Measurements from ENCODE around the gene NR3C2.
"Not testable (repeated sequence)": the region's sequence is repeated elsewhere in the genome, so short reads cannot be mapped to it uniquely, and the experiment has no call there.

Gene NR3C2

DNA sequence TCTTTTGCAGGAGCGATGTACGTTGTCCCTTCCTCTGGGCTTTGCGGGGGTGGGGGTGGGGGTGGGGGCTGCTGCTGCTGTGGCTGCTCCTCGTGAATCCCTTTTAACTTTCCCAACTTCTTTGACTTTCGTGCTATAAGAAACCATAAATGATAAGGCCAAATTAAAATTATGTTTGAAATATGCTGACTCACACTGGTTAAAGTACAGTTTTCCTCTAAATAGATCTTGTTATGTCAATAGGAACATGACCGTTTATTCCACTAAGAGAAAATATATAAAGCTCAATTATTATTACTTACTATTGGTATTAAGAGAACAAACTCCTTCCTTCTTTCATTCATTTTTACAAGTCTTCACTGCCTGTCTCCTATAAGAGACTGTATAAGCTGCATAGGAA lies 287.4 kb downstream of the NR3C2 start:
- DNase-seq, result no peak

DNA sequence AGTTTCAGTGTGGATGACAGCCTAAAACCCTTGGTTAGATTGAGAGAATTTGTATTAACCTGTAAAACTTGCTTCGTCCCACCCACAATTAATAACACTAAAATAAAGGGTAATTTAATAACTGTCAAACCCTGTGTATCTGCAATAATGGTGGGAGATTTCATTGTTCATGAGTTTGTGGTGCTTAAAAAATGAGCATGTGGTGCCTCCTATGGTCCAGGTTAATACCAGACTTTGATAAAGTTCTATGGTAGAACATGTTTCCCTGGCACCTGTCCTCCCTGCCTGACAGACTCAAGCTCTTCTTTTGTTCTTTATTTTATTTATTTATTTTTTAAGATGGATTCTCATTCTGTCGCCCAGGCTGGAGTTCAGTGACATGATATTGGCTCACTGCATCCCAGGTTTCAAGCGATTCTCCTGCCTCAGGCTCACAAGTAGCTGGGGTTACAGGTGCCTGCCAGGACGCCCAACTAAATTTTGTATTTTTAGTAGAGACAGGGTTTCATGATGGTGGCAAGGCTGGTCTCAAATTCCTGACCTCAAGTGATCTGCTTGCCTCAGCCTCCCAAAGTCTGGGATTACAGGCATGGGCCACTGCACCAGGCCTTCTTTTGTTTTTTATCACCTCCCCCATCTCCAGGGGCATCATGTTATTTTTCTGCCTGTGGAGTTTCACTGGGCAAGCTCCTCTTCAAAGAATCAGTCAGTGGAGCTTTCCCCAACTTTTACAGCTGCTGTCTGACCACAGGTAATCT lies 289.2 kb downstream of the NR3C2 start:
- no peak for DNase-seq

- no peak for DNase-seq
Measured at GRCh38 chr4:148151806-148152205, 290.4 kb downstream of the NR3C2 start.

DNA sequence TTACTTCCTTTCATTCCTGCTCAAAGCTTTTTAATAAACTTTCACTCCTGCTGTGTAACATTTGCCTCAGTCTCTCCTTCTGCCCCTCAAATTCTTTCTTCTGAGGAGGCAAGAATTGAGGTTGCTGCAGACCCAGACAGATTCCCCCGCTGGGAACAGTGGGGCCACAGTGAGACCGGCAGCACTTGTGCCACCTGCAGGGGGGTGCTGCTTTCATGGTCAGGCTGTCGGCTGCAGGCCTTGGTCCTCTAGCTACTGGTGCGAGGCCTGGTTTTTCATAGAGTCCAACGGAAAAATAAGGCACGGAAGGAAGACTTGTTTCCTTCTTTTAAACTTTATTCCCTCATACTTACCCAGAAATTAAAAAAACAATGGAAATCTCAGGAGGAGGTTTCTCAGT lies 296.7 kb downstream of the NR3C2 start:
- DNase-seq, result no peak

DNA sequence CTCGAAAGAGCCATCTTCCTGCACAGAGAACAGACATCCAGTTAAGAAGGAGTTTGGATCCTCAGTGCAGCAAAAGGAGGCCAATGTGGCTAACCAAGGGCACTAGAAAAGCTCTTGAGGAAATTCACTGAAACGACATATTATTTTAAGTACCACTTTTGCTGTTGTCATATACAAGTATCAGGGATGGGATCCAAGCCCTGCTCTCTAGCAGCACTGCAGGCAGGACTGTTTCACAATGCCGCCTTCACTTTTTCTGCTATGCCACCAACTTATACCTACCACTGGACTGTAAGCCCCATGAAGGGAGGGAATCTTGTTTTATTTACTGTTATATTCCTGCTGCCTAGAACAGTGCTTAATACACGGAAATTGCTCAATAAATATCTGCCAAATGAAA lies 299.0 kb downstream of the NR3C2 start:
- no peak for DNase-seq

DNA sequence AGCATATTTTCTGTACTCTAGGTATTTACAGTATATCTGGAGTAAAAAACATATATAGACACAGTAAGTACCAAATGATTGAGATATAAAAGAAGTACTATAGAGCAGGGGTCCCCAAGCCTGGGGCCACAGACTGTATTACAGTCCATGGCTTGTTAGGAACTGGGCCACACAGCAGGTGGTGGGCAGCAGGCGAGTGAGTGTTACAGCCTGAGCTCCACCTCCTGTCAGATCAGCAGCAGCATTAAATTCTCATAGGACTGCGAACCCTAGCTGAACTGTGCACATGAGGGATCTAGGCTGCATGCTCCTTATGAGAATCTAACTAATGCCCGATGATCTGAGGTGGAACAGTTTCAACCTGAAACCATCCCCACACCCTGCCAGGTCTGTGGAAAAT lies 300.7 kb downstream of the NR3C2 start:
- no peak for DNase-seq

GRCh38 chr4:148126825-148127224 lies 315.4 kb downstream of the NR3C2 start:
- no peak for DNase-seq

GRCh38 chr4:148124512-148124911 lies 317.7 kb downstream of the NR3C2 start:
- no peak for DNase-seq

DNA sequence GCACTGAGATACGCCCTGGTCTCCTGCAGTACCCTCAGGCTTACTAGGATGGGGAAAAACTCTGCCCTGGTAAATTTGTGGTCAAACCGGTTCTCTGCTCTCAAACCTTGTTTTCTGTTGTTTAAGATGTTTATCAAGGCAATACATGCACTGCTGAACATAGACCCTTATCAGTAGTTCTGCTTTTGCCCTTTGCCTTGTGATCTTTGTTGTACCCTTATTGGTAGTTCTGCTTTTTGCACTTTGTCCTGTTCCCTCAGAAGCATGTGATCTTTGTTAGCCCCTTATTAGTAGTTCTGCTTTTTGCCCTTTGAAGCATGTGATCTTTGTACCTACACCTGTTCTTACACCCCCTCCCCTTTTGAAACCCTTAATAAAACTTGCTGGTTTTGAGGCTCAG lies 319.1 kb downstream of the NR3C2 start:
- not testable (repeated sequence) for DNase-seq

DNA sequence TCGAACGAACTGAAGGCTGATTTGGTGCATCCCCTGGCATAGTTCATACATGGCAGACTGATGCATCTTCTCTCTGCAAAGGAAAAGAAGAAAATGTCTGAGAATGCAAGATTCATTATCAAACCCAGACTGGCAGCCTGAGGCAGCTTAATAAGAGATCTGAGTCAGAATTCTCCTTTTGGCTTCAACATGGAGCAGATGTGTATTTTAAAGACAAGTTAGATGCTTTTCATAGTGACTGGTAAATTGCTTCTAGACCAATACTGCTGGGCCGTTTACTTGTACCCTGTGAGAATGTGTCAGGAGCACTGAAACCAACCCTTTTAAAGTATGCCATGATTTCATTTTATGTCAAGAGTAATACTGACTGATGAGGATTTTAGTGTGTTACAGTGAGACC lies 322.0 kb downstream of the NR3C2 start:
- no peak for DNase-seq

GRCh38 chr4:148118633-148119032 lies 323.6 kb downstream of the NR3C2 start:
- DNase-seq, result no peak

DNA sequence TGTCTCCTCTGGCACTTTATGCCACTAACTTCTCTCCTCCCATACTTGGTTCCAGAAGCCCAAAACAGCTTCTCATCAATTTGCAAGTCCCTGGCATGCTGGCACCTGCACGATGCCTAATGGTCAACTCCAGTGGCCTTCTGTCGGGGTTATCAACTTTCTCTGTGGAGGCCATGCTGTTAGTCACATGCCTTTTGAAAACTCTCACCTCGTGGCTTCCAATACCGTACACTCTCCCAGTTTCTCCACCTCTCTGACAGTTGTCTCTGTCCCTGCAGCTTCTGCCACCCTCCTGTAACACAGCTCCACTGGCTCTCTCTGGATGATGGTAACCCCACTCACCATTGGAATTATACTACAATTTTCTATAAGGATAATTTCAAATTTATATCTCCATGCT lies 324.0 kb downstream of the NR3C2 start:
- DNase-seq, result no peak

DNA sequence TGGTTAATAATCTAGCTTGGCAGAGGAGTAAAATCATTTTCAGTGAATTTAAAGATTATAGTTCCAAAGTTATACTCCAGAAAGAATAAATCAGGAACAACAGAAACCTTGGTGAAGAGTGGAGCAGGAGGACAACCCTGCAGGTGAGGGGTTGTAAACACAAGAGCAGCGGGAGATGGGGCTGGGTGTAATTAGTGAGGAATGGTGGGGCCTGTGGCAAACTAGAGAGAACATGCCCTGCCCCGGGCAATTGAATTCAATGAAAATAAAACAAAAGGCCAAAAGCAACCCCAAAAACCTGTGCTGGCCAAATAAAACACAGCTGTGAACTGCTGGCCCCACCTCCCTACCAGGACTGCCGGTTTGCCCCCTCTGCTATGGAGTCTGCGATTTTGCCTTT lies 325.2 kb downstream of the NR3C2 start:
- no peak for DNase-seq

- DNase-seq, result no peak
Measured at GRCh38 chr4:148116264-148116663, 325.9 kb downstream of the NR3C2 start.

DNA sequence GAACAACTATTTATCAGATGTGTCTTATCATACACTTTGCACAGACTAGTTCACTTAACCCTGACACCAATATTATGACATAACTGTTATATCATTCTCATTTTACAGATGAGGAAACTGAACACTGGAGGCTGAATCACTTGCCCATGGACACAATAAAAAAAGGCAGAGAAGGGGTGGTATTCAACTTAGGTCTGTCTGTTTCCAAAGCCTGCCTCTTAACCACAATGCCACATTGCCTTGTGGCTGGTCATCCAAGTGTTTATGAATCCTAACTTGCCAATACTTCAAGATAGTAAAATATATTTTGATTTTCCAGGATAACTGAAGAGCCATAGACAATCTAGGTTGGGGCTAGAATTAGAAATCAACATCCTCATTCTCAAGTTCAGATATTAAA lies 327.8 kb downstream of the NR3C2 start:
- DNase-seq, result no peak

GRCh38 chr4:148112231-148112982 lies 329.8 kb downstream of the NR3C2 start:
- DNase-seq, result no peak

DNA sequence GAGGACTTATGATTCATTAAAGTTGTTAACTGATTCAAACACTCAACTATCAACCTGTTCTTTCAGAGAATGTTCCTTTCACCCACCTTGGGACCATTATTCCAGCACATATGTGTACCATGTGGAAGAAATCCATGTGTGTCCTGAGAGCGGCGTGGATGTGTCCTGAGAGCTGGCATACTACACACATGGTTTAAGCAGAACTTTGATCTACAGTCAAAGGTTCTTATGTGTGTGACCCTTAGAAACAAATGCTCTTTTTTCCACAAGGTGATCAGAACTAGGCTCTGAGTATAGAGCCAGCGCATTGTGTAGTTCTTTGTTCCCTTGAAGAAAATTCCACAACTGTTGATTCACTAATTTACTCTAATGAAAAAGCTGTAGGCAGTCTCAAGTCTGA lies 332.0 kb downstream of the NR3C2 start:
- no peak for DNase-seq

- DNase-seq, result no peak
Measured at GRCh38 chr4:148109216-148109615, 333.0 kb downstream of the NR3C2 start.

DNA sequence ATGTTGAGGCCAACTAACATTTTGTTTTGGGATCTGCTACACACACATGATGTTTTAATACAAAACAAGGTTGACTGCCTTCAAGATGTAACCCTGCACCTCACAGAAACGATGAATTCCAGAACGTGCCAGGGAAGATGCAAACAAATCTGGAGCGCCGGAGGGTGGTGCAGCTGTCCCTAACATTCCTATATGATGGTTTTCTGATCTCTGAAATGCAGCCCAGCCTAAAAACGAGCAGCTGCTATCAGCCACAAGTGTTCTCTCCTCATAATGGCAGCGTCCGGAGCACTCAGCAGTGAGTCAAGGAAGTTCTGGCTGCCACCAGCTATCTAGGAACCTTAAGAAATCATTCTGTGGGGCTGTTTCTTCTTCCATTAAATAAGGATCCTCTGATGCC lies 333.4 kb downstream of the NR3C2 start:
- DNase-seq, result no peak

DNA sequence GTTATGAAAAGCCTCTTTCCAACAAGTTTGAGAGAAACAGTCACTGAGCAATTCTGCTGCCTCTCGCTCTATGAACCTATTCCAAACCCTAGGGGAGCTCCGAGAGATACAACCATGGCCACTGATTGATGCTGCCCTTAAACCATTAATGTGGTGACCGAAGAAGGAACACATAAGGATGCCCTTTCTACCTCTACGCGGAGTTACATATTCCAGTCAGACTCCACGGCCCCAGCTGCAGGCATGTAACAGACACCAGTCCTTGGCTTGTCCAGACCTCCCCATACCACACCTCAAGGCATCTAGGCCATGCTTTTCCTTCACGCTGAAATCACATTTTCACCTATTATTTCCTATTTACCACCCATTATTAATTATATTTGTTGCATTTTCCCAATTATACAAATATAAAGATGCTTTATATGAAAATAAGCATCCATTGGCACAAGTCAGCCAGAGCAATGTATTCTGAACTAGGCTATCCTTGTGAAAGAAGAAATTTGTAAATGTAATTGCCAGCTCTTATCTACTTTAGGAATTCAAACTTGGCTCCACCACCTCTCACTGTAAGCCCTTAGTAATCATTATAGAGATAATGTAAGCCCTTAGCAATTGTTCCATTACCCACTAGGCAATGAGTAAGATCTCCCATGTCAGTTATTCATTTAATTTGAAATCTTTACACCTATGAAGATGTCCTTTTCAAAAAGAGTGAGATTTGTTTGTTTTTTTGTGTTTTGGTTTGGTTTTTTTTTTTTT lies 338.4 kb downstream of the NR3C2 start:
- no peak for DNase-seq

DNA sequence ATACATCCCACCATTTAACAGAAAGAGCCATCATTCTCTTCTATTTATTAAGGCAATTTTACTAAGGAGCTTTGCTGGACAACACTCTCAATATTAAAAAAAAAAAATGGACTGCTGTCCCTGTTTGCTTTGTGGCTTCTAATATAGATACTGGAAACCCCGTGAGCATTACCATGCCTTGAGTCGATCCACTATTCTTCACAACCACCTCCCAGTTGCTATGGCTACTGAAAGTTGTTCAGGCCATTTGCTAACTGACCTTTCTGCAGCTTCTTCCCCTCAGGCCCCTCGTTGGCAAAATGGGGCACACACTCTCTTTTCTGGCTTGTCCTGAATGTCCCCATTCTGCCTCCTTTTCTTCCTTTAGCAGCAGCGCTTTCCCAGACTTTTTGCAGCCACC lies 340.4 kb downstream of the NR3C2 start:
- no peak for DNase-seq

DNA sequence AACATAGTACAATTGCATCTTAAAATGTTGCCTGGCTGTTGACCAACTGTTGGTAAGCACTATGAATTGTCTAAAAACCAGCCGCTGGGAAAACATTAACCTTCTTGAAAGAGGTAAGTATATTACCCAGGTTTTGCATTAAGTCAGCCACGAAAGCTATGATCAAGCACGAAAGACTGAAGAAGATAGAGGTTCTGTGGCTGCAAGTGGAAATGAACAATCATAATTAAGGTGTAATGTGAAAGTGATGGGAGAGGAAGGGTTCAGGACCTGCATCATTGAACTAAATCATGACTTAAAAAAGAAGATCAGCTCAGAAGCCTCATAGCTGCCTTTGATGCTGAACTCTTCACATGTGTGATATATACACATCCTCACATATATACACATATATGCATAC lies 341.0 kb downstream of the NR3C2 start:
- no peak for DNase-seq

- DNase-seq, result no peak
Measured at GRCh38 chr4:148097801-148098200, 344.4 kb downstream of the NR3C2 start.

- DNase-seq, result no peak
Measured at GRCh38 chr4:148095346-148095923, 346.8 kb downstream of the NR3C2 start.
